HG03342 (cell line): ENCODE measurements around the gene MINDY2.
"Not testable (repeated sequence)": the region's sequence is repeated elsewhere in the genome, so short reads cannot be mapped to it uniquely, and the experiment has no call there.

Experiments used
- ATAC-seq: cut with Tn5 transposase; IDR thresholded peaks from one replicate; pipeline ENCODE4 v1.9.1; 2021; ENCODE audit warnings: mild to moderate bottlenecking, moderate library complexity; ENCODE audit not compliant: unreplicated experiment

Gene MINDY2

GRCh38 chr15:58880320-58880719, 109.2 kb downstream of the MINDY2 start:
- no peak for ATAC-seq

GRCh38 chr15:58882243-58882642, 111.1 kb downstream of the MINDY2 start:
- no peak for ATAC-seq

DNA sequence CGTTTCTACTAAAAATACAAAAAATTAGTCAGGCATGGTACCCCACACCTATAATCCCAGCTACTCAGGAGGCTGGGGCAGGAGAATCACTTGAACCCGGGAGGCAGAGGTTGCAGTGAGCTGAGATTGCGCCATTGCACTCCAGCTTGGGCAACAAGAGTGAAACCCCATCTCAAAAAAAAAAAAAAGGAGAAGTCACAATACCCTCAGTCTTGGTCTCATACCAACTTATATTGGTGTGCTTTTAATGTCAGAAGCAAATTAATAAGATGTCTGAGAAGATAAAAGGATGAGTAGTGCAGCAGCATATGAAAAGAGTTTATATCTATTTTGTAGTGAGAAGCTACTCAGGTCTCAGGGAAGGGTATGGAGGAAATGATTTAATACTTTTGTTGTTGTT, 112.8 kb downstream of the MINDY2 start:
- not testable (repeated sequence) for ATAC-seq

DNA sequence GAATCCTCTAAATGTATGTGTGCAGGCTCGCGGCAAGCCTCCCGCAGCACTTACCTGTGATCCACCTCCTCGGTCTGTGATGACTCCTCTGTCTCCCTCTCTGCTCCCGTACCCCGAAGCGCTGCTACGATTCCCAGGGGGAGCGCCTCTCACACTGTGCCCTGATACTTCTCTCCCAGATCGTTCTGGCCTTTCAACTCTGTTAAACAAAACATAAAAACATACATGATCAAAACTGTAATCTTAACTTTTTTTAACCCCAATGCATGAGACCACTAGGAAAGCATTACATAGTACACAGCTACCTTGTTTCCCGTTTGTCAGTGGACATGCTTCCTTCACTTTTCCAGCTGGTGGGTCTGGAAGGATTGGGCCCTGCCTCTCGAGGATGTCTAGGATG, 115.8 kb downstream of the MINDY2 start:
- no peak for ATAC-seq

DNA sequence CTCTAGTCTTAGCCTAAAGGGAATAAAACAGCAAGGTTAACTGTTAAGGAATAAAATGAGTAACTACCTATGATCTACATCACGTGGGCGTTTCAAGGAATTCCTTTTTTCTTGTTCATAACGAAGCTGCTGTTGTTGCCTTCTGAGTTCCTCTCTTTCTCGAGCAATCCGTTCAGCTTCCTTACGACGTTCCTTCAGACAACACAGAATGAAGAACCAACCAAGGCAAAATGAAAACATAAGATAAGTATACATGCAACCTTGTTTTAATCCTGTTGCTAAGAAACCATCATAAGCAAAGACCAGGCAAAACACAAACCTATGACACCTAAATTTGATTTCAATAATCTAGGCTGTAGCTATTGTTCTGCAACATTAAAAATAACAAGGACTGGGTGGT, 118.3 kb downstream of the MINDY2 start:
- ATAC-seq: no peak

DNA sequence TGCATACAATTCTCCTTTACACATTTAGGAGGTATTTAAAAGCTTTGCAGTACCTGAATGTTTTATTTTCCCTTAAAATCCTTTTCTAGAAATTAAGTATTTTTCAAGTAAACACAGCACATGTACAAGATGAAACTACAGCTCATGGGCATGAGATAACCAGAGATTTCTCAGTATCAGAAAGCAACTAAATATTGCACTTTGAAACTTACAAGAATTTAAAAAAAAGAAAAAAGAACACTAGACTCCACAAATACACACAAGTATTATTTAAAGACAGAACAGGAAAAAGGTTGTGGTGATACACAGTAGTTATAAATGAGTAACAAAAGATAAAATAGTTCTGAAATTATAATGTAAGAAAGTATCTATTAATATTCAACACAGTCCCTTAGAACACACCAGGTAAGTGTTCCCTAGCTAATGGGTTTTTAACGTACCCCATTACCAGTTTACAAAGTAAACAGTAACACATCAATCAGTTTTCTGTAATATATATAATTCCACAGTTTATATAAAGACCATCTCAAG, 127.1 kb downstream of the MINDY2 start:
- ATAC-seq: no peak

- ATAC-seq: no peak
Measured at GRCh38 chr15:58900631-58901030, 129.5 kb downstream of the MINDY2 start.

DNA sequence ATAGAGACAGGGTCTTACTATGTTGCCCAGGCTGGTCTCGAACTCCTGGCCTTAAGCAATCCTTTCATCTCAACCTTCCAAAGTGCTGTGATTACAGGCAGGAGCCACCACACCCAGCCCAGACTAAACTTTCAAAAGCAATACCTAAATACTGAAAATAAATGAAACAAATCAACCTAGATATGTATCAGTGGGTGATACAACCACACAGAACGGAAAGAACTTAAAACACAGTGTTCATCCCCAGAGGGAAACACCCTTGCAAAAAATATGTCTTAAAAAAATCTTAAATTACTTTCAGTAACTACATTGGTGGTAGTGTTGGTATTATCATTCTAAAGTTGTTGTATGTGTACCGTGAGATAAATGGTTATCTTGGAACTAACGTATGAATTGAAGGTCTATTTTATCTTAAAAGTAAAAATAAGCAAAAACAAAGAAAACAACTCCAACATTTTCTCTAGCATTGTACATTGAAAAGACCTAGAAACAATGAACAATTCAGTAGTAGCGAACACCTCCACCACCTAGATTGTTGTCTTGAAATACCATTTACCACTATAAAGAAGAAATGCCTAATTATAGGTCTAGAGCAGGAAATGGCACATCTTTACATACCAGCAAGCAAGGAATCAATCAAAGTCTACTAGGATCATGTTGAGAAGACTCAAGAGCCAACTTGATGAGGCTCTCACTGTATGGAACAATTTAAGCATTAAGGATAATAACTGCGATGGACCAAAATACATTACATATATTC, 137.6 kb downstream of the MINDY2 start:
- no peak for ATAC-seq

DNA sequence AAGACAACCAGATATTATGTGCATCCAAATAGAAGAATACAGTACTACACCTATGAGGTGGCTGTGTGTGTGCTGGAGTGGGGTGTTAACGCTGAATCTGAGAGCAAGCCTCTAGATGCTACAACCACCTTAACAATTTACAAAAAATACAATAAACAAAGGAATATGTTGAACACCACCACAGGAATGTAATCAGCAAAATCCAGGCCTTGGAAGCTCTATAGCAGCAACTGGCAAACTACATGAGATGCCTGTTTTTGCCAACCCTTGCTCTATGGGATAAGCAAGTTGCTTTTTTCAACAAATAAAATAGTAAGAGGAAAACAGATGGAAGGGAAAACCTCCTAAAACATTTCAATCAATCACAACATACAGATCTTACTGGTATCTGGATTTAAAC, 138.5 kb downstream of the MINDY2 start:
- no peak for ATAC-seq

- ATAC-seq: no peak
Measured at GRCh38 chr15:58910456-58910855, 139.4 kb downstream of the MINDY2 start.
